Stimulated activated CD8-positive, alpha-beta memory T cell treated with anti-CD3 and anti-CD28 coated beads, Interleukin-12 subunit alpha, Interleukin-12 subunit beta, amount 100 ng/mL, for 24 hours (primary cell): ENCODE data around the gene FHDC1.

ENCODE experiments used
- DNase-seq: peaks from one replicate; pipeline ENCODE4 v3.0.0-alpha.2; 2020; ENCODE audit errors: extremely low read depth

The FHDC1 gene

GRCh38 chr4:152935143-152935542 lies 980 bp upstream of the FHDC1 start:
- no peak for DNase-seq

- DNase-seq, result no peak
These were observed 568 bp downstream of the FHDC1 start for GRCh38 chr4:152936446-152937335.

GRCh38 chr4:152937336-152938236 lies 1.5 kb downstream of the FHDC1 start:
- DNase-seq, result no peak

GRCh38 chr4:152938237-152938947 lies 2.3 kb downstream of the FHDC1 start:
- no peak for DNase-seq

GRCh38 chr4:152939621-152940020 lies 3.5 kb downstream of the FHDC1 start:
- no peak for DNase-seq

- DNase-seq, result no peak
These were observed 4.3 kb downstream of the FHDC1 start for GRCh38 chr4:152940461-152940860.

GRCh38 chr4:152941411-152941810 lies 5.3 kb downstream of the FHDC1 start:
- no peak for DNase-seq

GRCh38 chr4:152942346-152942745 lies 6.2 kb downstream of the FHDC1 start:
- DNase-seq, result no peak

GRCh38 chr4:152943672-152944071 lies 7.5 kb downstream of the FHDC1 start:
- DNase-seq, result no peak

- no peak for DNase-seq
These were observed 8.7 kb downstream of the FHDC1 start for GRCh38 chr4:152944666-152945320.

GRCh38 chr4:152945639-152946038 lies 9.5 kb downstream of the FHDC1 start:
- DNase-seq, result no peak

GRCh38 chr4:152946446-152946845 lies 10.3 kb downstream of the FHDC1 start:
- DNase-seq, result no peak

GRCh38 chr4:152947311-152947710 lies 11.2 kb downstream of the FHDC1 start:
- DNase-seq, result no peak

- no peak for DNase-seq
These were observed 13.8 kb downstream of the FHDC1 start for GRCh38 chr4:152949930-152950329.

- DNase-seq, result no peak
These were observed 14.5 kb downstream of the FHDC1 start for GRCh38 chr4:152950402-152951274.

GRCh38 chr4:152951348-152951747 lies 15.2 kb downstream of the FHDC1 start:
- DNase-seq, result no peak

- DNase-seq, result no peak
These were observed 17.4 kb downstream of the FHDC1 start for GRCh38 chr4:152953514-152953913.

GRCh38 chr4:152954741-152955140 lies 18.6 kb downstream of the FHDC1 start:
- no peak for DNase-seq

GRCh38 chr4:152956147-152956546 lies 20.0 kb downstream of the FHDC1 start:
- no peak for DNase-seq

GRCh38 chr4:152956650-152957436 lies 20.7 kb downstream of the FHDC1 start:
- no peak for DNase-seq
